NCI-H2171 treated with DMSO at 0.1 percent for 48 hours (cell line): ENCODE data around the gene CFTR.

ENCODE experiments used
- DNase-seq: peaks from one replicate; lab custom pipeline; 2025; lab: John Stamatoyannopoulos, UW

Gene CFTR

DNA sequence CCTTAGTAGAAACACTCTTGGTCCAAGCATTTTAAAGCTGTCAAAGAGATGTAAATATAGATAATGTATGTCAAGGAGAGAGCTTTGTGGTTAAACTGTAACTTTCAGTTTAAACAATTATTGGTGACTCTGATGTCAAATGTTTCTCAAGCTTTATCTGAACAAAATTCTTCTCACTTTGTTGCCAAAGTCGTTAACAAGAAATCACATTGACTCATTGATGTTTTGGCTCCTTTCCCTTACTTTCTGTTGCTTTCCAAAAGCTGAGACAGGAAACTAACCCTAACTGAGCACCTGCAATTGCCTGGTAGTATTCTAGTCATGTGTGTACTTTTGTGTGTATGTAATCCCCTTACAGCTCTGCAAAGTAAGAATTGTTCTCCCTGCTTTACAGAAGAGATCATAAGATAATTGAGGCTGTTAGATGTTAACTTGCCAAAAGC lies 108.5 kb downstream of the CFTR start:
- DNase-seq: no peak

DNA sequence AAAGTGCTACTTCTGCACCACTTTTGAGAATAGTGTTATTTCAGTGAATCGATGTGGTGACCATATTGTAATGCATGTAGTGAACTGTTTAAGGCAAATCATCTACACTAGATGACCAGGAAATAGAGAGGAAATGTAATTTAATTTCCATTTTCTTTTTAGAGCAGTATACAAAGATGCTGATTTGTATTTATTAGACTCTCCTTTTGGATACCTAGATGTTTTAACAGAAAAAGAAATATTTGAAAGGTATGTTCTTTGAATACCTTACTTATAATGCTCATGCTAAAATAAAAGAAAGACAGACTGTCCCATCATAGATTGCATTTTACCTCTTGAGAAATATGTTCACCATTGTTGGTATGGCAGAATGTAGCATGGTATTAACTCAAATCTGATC lies 110.4 kb downstream of the CFTR start:
- DNase-seq: no peak

DNA sequence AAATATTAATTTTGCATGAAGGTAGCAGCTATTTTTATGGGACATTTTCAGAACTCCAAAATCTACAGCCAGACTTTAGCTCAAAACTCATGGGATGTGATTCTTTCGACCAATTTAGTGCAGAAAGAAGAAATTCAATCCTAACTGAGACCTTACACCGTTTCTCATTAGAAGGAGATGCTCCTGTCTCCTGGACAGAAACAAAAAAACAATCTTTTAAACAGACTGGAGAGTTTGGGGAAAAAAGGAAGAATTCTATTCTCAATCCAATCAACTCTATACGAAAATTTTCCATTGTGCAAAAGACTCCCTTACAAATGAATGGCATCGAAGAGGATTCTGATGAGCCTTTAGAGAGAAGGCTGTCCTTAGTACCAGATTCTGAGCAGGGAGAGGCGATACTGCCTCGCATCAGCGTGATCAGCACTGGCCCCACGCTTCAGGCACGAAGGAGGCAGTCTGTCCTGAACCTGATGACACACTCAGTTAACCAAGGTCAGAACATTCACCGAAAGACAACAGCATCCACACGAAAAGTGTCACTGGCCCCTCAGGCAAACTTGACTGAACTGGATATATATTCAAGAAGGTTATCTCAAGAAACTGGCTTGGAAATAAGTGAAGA lies 112.3 kb downstream of the CFTR start:
- no peak for DNase-seq

DNA sequence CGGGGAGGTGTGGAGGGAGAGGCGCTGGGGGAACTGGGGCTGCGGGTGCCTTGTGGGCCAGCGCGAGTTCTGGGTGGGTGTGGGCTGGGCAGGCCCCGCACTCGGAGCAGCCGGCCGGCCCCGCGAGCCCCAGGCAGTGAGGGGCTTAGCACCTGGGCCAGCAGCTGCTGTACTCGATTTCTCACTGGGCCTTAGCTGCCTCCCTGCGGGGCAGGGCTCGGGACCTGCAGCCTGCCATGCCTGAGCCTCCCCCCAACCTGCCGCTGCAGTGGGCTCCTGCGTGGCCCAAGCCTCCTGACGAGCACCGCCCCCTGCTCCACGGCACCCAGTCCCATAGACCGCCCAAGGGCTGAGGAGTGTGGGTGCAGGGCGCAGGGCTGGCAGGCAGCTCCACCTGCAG lies 116.3 kb downstream of the CFTR start:
- DNase-seq: no peak

DNA sequence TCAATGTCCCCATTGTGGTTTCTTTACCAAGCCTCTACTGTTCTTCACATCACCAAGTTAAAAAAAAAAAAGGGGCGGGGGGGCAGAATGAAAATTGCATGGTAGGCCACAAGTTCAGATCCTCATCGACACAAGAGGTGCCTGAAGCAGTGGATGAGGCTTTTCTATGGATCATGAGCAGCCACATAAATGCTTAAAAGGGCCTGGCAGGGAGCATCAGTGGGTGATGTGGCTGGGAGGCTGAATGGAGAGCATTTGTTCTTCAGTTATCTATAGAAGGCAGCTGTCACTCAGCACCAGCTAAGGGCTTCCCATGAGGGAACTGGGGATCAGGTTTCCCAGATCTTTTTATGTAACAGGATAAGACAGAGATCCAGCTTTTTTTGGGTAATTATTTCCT lies 117.9 kb downstream of the CFTR start:
- DNase-seq: peak; percentile 54

DNA sequence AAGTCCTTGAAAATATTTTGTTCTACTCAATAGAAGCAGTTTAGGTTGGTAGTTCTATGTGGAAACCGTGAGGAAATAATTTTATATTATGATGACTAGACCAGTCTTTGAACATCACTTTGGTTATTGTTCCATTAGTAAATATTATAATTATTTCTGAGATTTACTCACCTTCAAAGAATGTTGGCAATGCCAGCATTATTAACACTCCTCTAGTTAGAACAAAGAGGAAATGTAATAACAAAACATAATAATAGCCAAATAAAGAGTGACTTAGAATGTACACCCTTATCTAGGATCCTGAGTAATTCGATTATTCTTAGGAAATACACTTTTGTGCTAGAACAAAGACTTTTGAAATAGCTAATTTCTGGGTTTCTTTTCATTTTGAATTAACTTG lies 121.1 kb downstream of the CFTR start:
- DNase-seq: no peak

DNA sequence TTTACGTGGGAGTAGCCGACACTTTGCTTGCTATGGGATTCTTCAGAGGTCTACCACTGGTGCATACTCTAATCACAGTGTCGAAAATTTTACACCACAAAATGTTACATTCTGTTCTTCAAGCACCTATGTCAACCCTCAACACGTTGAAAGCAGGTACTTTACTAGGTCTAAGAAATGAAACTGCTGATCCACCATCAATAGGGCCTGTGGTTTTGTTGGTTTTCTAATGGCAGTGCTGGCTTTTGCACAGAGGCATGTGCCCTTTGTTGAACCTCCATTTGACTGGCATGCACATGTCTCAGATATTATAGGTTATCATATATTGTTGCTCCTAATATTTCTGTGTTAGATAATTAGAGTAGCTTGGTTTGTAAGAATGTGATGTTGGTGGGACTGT lies 123.8 kb downstream of the CFTR start:
- DNase-seq: no peak

DNA sequence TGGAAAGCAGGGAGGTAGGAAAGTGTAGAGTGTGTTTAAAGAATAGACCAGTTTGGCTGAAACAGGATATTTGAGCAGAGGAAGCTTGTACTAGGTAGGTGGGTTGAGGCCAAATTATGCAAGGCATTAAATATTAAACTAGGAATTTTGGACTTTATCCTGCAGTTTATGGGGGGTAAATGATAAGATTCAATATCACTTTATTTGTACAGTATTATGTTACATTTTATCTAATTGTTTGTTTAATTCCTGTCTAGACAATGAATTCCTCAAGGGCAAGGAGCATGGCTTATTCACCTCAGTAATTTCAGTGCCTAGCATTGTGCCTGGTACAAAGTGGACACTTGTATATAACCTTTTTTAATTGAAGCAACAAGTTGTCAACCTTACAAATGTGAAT lies 125.9 kb downstream of the CFTR start:
- DNase-seq: no peak

DNA sequence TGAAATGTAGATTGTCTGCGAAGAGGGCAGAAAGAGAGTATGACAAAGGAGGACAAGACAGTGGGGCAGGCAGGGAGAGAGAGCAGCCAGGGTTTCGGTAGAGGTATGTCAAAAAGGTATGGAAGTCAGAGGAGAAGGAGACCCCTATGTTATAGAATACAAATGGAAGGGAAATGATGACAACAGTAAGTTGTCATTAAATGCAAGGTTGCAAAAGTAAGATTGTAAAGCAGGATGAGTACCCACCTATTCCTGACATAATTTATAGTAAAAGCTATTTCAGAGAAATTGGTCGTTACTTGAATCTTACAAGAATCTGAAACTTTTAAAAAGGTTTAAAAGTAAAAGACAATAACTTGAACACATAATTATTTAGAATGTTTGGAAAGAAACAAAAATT lies 126.3 kb downstream of the CFTR start:
- DNase-seq: no peak

DNA sequence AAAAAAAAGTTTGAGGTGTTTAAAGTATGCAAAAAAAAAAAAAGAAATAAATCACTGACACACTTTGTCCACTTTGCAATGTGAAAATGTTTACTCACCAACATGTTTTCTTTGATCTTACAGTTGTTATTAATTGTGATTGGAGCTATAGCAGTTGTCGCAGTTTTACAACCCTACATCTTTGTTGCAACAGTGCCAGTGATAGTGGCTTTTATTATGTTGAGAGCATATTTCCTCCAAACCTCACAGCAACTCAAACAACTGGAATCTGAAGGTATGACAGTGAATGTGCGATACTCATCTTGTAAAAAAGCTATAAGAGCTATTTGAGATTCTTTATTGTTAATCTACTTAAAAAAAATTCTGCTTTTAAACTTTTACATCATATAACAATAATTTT lies 130.6 kb downstream of the CFTR start:
- no peak for DNase-seq

DNA sequence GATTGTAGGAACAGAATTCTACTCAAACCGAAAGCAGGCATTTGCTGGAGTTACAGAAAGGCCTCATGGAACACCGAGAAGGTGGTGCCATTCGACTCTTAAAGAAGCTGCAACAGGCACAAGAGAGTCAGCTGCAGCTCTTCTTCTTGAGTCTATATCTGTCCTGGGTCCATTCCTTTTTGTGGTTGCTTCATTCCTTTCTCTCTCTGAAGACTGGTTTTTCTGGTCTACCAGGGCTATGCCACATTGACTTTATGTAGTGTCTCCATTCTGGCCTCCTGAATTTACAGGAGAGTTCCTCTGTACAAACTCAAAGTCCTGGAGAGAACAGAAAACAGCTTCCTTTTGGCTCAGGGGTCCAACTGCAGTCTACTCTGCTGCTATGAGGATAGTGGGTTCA lies 132.8 kb downstream of the CFTR start:
- DNase-seq: no peak

DNA sequence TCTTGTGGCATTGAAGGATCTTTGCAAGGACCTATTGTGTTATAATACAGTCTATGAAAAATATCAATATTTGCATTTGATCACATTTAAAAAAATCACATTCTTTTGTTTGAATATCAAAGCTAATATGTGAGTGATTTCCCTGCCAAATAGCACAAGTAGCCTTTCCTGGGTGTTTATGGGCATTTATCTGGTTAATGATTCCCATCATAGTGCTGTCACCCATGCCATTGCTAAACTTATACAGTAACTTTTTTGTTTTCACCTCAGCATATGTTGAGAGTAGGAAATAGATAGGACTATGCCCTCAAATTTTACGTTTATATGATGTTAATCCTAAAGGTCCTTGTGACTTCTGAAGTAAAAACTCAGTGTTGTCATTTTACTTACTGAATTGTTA lies 136.9 kb downstream of the CFTR start:
- DNase-seq: no peak

DNA sequence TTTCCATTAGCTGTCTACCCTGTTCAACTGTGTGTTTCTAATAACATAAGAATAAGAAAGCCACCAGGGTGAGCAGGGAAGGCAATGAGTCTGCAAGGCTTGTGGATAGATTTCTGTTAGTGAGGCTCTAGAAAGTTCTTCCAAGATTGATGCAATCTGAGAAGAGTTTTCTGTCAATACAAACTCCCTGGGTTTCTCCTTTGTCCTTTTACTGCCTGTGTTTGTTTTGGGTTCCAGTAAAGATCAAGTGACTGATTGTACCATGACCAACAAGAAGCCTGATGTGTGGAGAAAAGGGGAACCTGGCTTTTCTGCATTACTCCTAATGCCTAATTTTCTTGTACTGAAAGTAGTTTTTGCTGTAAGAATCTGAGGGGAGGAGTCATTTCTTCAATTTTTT lies 139.9 kb downstream of the CFTR start:
- no peak for DNase-seq

DNA sequence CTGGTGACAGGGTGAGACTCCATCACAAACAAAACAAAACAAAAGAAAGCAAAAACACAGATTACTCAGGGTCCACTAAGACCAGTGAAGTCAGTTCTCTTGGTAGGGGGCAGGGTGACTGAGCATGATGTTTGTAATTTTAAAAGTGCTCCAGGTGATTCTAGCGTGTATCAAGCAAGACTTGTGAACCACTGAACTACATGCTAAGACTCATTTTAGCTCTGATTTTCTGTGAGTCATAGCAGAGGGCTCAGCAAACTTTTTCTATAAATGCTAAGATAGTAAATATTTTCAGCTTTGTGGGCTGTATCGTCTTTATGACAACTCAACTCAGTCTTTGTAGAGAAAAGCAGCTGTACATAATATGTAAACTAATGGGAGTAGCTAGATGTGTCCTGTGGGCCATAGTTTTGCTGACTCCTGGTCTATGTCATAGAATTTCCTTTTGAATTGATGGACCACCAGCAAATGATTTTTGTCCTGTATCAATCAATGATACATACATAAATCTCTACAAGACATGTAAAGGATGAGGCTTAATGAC lies 141.3 kb downstream of the CFTR start:
- DNase-seq: no peak

DNA sequence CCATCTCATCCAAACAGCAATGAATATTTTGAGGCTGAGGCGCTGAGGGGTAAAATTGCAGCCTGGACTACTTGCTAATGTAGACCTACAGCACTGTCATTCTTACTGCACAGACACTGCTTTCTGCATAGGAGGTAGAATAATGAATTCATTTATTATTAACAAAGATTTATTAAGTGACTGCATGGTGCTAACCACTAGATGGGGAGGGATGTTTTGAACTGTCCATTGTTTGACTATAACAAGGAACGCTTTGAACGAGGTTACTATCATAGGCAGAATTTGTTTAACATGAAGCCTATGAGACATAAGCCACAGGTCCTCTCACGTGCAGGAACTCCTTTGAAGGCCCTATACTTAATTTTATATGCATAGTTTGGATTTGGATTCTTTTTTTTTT lies 143.8 kb downstream of the CFTR start:
- no peak for DNase-seq

DNA sequence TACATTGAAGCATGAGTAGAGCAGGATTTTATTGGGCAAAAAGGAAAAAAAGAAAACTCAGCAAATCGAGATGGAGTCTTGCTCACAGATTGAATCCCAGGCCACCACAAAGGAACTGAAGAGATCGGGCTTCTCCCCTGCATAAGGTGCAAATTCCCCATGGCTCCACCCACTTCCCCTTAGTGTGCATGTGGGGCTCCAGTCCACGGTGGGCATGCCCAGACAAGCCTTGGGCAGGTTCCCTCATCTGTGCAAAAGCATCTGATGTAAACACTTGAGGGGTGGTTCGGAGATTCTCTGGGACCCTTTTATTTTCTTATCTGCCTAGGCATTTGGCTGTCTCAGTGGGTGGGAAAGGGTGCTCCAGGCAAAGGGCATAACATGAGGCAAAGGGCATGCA lies 150.7 kb downstream of the CFTR start:
- DNase-seq: peak; percentile 14

DNA sequence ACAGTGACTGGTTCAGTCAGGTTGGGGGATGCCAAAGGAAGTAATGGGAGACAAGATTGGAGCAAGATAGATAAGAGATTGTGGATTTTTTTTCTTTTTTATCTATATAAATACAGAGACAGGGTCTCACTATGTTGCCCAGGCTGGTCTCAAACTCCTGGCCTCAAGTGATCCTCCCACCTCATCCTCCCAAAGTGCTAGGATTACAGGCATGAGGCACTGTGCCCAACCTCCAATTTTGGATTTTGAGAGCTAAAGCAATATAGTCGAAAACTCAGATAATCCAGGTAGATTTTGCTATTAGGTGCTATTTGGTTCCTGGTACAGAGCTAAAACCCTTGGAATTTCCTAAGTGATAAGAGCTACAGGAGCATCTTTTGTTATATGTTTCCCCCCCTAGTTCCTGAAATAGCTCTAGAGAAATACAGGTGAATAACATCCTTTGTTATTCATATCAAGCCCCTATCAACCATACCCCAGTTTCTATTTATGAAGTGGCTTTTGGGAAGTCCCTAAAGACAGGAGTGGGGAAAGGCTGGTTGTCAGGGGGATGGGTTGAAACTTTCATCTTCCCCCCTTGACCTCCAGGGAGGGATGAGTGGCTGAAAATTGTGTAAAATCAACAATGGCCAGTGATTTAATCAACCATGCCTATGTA lies 151.2 kb downstream of the CFTR start:
- DNase-seq: no peak

DNA sequence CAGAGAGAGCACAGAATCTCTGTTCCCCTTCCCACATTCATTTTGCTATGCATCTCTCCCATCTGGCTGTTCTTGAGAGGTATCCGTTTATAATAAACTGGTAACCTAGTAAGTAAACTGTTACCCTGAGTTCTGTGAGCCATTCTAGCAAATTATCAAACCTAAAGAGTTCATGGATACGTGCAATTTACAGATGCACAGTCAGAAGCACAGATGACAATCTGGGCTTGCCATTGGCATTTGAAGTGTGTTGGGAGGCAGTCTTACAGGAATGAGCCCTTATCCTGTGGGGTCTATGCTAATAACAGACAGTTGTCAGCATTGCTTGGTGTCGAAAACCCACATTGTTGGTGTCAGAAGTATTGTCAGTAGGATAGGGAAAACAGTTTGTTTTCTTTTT lies 151.8 kb downstream of the CFTR start:
- no peak for DNase-seq

DNA sequence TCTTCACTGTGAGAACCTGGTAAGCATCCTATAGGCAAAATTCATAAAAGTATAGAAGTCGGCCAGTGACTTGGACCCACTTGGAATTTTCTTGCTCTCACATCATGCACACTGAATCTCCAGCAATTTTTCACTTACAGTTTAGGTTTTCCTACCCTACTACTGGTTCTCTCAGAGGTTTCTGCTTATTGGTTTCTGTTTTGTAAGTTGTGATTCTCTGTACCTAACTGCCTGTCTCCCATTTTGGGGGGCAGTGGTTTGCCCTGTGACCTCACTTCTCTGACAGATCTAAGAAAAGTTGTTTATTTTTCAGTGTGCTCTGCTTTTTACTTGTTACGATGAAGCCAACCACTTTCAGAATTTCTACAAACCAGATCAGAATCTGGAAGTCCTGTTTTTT lies 158.1 kb downstream of the CFTR start:
- no peak for DNase-seq

DNA sequence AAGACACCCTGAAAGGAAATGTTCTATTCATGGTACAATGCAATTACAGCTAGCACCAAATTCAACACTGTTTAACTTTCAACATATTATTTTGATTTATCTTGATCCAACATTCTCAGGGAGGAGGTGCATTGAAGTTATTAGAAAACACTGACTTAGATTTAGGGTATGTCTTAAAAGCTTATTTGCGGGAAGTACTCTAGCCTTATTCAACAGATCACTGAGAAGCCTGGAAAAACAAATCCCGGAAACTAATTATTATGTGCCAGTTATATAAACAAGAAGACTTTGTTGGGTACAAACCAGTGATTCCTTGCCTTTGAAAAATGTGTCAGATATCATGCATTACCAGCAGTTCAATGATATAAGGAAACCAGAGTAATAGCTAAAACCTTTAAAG lies 160.1 kb downstream of the CFTR start:
- no peak for DNase-seq

DNA sequence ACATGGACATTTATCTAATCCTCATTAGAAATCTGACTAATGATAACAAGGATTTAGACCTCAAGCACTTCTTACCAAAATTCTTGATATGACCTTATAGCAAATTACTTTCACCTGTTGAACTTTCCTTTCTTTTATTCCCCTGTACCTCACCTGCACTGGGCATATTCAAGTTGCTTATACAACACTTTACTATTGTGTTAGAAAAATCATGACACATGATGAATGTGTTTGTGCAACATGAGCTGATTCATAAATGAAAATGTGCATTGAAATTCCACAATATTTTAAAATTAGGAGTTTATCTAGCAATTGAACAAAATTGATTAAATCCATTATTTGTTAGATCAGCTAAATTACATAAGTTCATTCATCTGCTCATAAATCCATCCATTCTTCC lies 160.6 kb downstream of the CFTR start:
- DNase-seq: no peak

DNA sequence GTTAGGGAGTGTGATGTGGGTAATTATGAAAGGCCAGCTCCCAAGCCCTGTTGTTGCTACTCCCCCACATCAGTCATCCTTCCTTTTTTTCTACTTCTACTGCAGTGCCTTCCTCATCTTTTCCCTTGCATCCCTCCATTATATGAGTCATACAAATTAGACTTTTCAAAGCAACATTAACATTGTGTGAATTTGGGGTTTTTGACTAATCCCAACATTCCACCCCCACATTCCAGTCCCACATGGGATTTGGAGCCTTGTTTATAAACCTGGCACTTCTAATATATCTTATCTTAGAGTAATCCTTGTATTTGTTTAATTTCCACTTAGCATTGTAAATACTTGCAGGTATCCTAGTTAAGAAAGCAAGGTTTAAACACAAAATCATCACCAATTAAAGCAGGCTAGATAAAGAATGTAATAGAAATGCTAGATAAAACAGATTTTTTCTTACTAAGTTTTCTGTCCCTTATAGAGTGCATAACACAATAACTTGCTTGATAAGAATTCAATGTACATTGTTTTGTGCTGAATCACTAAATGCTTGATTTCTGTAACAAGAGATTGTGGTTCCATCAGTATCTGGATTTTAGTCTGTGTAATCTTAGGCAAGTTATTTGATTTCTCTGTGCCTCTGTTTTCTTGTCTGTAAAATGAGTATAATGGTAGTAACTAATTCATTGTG lies 165.8 kb downstream of the CFTR start:
- no peak for DNase-seq

DNA sequence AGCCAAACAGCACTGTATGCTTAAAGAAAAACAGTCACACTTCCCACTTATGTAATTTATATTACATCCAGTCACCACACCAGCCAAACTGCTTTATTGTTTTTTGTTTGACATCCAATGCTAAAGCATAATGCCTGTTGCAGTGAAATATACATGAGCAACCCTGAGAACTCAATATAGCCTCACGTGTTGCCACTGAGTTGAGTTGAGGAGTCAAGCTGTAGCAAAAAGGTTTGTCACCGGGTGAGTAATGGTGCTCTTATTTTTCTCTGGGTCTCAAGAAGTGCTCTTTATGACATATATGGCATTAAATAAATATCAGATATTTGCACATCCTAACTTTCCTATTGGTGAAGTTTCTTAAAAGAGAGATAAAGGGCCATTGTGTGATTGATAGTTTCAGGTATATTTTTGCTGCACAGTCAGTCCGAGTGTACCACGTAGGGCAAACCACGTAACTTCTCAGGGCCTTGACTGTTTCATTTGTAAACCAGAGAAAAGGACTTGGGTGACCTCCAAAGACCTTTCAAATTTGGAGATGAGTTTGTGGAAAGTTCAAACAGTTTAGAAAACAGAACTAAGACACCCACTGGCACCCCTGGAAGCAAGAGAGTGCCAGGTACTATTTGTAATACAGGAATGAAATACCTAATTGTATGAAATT lies 168.5 kb downstream of the CFTR start:
- DNase-seq: no peak
